Neural cell (in vitro differentiated cells): ENCODE measurements around the gene PTPRA.

ENCODE experiments used
- CTCF ChIP-seq: fragments of 450-650 bp; IDR thresholded peaks from 2 replicates; pipeline ENCODE4 v1.5.1; 2014; ENCODE audit warnings: antibody characterized with exemption, mild to moderate bottlenecking, moderate library complexity; ENCODE audit not compliant: poor library complexity, severe bottlenecking
- EP300 ChIP-seq: fragments of 450-650 bp; conservative IDR thresholded peaks from 2 replicates; pipeline ENCODE4 v1.6.1; 2014; ENCODE audit warnings: antibody characterized with exemption, mild to moderate bottlenecking, moderate library complexity; ENCODE audit not compliant: poor library complexity, severe bottlenecking
- EZH2 ChIP-seq: fragments of 200-600, 300-800 bp; shearing (Covaris generic), sonication (generic); IDR thresholded peaks from 2 replicates; pipeline ENCODE4 v1.6.1; 2014; ENCODE audit warnings: antibody characterized with exemption, low read length, borderline replicate concordance, mild to moderate bottlenecking; ENCODE audit not compliant: insufficient read depth, poor library complexity, severe bottlenecking
- POLR2AphosphoS5 ChIP-seq: IDR thresholded peaks from 2 replicates; pipeline ENCODE4 v1.6.1; 2012
- RAD21 ChIP-seq: fragments of 450-650 bp; conservative IDR thresholded peaks from 2 replicates; pipeline ENCODE4 v1.6.1; 2014; ENCODE audit warnings: antibody characterized with exemption, mild to moderate bottlenecking, moderate library complexity
- REST ChIP-seq: IDR thresholded peaks from 2 replicates; pipeline ENCODE4 v1.6.1; 2012; ENCODE audit warnings: borderline replicate concordance
- SMC3 ChIP-seq: fragments of 450-650 bp; conservative IDR thresholded peaks from 2 replicates; pipeline ENCODE4 v1.6.1; 2014; ENCODE audit warnings: antibody characterized with exemption, mild to moderate bottlenecking, moderate library complexity; ENCODE audit not compliant: poor library complexity
- TAF1 ChIP-seq: IDR thresholded peaks from 2 replicates; pipeline ENCODE4 v1.6.1; 2012; ENCODE audit warnings: low read depth

GRCh38 chr20:2871661-2872458 is 1.4 kb upstream of the PTPRA start:
- TF ChIP-seq CTCF: no peak
- TF ChIP-seq RAD21: no peak
- no peak for TF ChIP-seq REST
- TF ChIP-seq SMC3: no peak
- TF ChIP-seq EZH2: no peak
- no peak for TF ChIP-seq TAF1
- TF ChIP-seq EP300: no peak
- TF ChIP-seq POLR2AphosphoS5: no peak
